ENCODE results near the gene KBTBD8.

DNA sequence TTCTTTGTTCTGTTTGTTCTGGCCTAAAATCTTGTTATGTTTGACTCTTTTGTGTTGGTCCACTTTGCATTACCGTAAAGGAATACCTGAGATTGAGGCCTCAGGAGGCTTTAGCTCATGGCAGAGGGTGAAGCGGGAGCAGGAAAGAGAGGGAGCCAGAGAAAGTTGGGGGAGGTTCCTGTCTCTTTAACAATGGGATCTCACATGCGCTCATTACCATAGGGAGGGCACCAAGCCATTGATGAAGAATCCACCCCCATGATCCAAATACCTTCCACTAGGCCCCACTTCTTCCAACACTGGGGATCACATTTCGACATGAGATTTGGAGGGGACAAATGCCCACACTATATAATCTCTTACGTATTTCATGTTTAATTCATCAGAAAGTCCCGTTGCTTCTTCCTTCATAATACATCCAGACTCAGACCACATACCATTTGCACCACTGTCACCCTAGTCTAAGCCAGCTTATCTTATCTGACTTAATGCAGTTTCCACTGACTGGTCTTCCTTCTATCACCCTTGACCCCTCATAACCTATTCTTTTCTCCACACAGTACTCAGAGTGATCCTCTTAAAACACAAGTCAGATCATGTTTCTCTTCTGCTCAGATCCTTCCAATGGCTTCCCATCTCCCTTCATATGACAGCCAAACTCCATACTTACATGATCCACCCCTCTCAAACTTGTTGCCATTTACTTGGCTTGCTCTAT lies 13.5 kb downstream of the KBTBD8 start:
- TF ChIP-seq EZH2 (optimal IDR thresholded peaks at IDR 0.05; ENCODE audit: low read depth, low read length) (no peak), EZH2phosphoT487 (IDR thresholded peaks at IDR 0.05; ENCODE audit: low read length) (no peak)
- TF ChIP-seq, protein P1, sequence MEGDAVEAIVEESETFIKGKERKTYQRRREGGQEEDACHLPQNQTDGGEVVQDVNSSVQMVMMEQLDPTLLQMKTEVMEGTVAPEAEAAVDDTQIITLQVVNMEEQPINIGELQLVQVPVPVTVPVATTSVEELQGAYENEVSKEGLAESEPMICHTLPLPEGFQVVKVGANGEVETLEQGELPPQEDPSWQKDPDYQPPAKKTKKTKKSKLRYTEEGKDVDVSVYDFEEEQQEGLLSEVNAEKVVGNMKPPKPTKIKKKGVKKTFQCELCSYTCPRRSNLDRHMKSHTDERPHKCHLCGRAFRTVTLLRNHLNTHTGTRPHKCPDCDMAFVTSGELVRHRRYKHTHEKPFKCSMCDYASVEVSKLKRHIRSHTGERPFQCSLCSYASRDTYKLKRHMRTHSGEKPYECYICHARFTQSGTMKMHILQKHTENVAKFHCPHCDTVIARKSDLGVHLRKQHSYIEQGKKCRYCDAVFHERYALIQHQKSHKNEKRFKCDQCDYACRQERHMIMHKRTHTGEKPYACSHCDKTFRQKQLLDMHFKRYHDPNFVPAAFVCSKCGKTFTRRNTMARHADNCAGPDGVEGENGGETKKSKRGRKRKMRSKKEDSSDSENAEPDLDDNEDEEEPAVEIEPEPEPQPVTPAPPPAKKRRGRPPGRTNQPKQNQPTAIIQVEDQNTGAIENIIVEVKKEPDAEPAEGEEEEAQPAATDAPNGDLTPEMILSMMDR (IDR thresholded peaks at IDR 0.05; ENCODE audit: low read length) = no peak
